Measurements from ENCODE around the gene KLHL35.

- TF ChIP-seq CTCF (IDR thresholded peaks at IDR 0.05) (no peak), POLR2A (IDR thresholded peaks at IDR 0.05) (no peak)
Observed at GRCh38 chr11:75474878-75475766, 42.1 kb upstream of the KLHL35 start.
